EH (cell line): ENCODE results near the gene RALGDS.
A peak's percentile ranks its signal among the peaks of the same experiment; 100 is the strongest.
"Not testable (repeated sequence)": the region's sequence is repeated elsewhere in the genome, so short reads cannot be mapped to it uniquely, and the experiment has no call there.

Experiments used
- DNase-seq: peaks from one replicate; pipeline ENCODE4 v3.0.0-alpha.2; 2015; ENCODE audit warnings: low read depth

RALGDS gene

GRCh38 chr9:133106511-133107244, 14.4 kb downstream of the RALGDS start:
- no peak for DNase-seq

- DNase-seq = no peak
Measured at GRCh38 chr9:133105461-133105770, 15.6 kb downstream of the RALGDS start.

DNA sequence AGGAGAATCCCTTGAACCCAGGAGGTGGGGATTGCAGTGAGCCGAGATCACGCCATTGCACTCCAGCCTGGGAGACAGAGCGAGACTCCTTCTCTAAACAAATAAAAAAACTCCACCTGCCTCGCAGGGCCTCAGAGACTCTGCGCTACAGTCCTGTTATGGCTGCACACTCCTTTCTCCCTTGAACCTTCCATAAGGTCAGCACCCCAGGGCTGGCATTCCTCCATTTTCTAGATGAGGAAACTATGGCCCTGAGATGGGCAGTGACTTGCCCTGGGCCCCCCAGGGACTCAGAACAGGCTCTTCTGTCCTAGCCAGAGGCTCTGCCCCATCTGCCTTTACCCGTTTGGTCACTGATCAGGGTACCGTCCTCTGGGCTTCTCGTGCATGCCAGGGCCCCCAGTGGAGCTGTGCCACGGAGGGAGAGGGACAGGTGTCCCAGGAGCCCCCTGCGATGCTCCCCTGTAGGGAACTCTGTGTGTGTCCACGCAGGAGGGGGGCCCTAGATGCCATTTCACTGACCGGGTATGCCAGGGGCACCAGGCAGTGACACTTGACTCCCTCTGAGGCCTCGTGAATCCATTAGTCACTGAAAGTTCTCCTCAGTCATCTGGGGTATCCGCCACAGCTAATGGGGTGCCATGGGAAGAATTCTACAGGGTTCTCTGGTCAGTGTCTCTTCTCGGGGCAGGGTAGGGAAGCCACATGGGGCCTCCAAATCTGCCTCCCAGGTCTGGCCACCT, 16.2 kb downstream of the RALGDS start:
- no peak for DNase-seq

DNA sequence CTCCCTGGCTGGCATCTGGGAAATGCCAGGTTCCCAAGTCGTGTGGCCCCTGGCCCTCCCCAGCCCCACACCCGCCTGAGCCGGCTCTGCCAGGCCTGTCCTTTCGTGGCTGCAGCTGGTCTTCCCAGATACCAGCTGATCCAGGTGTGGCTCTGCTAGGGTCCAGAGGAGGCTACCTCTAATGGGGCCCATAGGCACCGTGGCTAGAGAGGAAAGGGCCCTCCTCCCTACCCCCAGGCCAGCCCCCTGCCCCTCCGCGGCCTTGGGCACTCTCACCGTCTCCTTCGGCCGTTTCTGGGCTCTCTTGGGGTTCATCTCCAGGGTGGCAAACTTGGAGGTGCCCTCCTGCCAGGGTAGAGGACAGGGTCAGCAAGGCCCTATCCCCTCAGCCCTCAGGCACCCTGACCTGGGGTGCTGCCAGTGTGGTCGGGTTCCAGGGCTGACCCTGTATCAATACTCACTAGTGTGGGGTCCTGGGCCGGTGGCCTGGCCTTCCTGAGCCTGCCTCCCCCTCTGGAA, 17.0 kb downstream of the RALGDS start:
- DNase-seq = no peak

DNA sequence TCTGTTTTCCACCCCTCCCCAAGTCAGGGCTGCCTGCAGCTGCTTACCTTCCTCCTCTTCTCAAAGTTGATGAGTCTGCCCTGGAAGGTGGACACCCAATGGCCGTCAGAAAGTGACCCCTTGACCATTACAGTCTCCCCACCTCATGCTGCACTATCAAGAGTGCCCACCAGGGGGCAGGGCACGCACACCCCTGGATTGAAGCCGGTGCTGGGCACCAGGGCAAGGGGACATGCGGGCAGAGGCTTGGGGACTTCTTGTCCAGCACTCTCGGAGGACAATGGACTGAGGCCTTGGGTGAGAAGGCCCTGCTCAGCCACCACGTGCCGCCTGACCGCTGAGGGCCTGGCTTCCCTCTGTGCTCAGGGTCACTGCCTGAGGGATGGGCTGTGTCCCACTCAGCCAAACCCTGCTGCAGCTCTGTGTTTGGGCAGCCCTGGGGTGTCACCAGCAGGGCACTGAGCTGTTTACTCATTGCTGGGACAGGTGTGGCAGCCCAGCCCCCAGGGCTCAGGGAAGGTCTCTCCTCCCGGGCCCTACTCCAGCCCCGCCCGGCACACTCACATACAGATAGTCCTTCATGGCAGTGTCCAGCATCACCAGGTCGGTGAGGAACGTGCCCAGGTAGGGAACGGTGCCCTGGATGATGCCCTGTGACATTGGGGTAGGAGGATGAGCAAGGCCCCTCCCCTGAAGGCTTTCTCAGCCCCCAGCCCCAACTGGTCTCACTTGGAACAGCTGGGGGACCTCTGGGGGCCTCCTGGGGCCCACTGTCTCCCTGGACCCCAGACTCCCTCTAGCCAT, 17.7 kb downstream of the RALGDS start:
- peak; percentile 54 for DNase-seq

- DNase-seq = no peak
Measured at GRCh38 chr9:133102190-133103021, 18.6 kb downstream of the RALGDS start.

- no peak for DNase-seq
Measured at GRCh38 chr9:133101356-133102189, 19.5 kb downstream of the RALGDS start.

GRCh38 chr9:133100506-133101355, 20.3 kb downstream of the RALGDS start:
- no peak for DNase-seq

DNA sequence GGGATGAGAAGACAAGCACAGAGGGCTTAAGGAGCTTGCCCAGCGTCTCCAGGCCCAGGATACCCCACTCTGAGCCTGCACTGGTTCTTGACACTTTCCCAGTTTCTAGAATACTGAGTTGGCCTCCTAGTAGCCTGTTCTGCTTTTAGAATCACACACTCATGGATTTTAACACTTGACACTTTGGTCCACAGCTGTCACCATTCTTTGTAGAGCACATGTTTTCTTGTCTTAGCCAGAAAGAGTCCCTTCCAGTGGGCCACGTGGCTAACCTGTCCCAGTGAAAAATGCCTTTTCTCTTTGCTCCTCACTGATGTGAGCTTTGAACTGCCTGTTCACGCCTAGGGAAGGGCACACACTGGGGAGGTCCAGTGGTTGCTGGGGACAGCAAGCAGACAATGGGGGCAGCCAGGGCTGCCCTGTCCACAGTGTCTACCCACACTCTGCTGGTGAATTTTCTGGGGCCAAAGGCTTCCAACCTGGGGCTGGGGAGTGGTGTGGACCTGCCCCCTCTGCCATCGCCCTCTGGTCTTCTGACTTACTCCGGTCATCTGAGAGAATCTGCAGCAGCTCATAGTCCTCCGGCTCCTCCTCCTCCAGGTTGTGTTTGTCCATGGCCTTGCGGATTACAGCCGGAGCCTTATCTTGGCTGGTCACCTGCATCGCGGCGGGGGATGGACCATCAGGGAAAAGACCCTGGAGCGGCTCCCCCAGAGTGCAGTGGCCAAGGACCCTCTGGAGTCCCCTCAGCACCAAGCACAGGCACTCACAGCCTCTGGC, 21.1 kb downstream of the RALGDS start:
- DNase-seq = no peak

DNA sequence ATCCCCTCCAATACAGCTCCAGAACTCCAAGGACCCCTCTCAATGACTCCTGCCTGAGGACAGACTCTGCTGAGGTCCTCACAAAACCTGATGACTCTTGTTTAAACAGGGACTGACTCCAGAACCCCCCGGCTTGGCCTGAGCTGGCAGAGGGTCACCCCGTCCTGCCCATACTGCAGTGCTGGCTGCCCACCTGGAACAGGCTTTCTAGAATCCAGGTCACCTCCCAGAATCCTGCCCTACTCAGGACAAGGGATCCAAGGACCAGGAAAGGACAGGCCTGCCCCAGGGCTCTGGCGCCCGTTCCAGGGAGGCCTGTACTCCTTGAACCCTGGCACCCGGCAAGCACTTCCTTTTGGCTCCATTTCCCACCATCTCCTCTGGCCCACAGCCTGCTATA, 22.2 kb downstream of the RALGDS start:
- no peak for DNase-seq

GRCh38 chr9:133098104-133098754, 22.8 kb downstream of the RALGDS start:
- DNase-seq = no peak

DNA sequence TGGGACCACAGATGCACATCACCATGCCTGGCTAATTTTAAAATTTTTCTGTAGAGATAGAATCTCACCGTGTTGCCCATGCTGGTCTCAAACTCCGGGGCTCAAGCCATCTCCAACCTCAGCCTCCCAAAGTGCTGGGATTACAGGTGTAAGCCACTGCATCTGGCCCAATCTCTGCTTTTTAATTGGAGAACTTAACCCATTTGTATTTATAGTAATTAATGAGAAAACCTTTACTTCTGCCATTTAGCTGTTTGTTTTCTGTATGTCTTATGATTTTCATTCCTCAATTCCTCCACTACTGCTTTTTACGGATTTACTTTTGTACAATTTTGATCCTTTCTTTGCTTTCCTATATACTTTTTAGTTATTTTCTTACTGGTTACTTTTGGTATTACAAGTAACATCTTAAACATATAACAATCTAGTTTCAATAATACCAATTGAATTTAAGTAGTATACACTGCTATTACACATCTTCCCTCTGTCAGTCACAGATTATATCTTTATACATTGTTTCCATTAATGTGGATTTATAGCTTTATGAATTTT, 26.1 kb downstream of the RALGDS start:
- no peak for DNase-seq

DNA sequence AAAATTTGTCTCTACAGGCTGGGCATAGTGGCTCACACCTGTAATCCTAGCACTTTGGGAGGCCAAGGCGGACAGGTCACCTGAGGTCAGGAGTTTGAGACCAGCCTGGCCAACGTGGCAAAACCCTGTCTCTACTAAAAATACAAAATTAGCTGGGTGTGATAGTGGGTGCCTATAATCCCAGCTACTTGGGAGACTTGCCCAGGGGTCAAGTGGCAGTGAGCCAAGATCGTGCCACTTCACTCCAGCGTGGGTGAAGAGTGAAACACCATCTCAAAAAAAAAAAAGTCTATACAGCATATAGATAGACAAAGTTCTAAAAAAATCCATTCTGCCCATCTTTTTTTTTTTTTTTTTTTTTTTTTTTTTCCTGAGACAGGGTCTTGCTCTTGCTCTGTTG, 26.7 kb downstream of the RALGDS start:
- DNase-seq = not testable (repeated sequence)

- DNase-seq = no peak
Measured at GRCh38 chr9:133090752-133091385, 30.2 kb downstream of the RALGDS start.

DNA sequence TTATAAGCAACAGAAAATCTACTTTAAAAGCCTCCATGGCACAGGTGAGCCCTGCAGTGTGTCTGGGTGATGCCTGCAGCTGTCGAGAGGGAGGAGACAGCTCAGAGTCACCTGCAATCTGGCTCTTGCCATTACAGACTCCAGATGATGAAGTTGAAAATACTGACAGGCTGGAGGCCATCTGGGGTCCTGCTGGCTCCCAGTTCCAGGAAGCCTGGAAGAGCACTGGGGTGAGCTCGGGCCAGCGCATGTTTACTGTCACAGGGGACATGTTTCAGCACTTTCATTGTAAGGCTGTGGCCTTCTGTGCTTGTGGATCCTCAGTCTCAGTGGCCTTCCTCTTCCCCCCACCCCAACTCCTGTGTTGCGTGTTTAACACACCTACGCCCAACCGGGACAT, 30.9 kb downstream of the RALGDS start:
- no peak for DNase-seq

DNA sequence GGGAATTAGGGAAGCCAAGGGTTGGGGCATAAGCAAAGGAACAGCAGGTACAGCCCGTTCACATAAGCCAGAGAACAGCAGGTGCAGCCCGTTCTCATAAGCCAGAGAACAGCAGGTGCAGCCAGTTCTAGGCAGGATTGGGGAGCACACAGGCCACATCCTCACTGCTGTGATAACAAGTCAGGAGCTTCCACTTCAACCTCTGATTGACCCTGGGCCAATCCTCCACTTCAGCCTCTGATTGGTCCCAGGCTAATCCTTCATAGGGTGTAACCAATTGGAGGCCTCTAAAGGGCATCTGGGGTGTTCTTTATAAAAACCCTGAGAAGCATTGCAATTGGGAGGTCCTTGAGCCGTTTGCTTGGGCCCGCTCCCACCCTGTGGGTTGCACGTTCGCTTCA, 31.8 kb downstream of the RALGDS start:
- no peak for DNase-seq

DNA sequence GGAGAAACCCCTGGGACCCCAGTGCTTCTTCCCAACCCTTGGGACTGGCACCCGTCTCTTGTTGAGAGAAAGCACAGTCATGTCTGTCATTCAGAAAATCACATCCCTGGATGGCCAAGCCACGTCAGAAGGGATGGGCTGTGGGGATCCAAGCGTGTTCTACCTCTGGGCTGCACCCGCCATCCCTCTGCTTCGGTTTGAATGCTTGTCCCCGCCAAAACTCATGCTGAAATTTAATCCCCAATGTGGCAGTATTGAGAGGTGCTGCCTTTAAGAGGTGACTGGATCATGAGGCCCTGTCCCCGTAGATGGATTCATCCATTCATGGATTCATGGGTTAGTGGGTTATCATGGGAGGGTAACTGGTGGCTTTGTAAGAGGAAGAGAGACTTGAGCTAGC, 32.3 kb downstream of the RALGDS start:
- DNase-seq = no peak
